PC-9 (cell line): ENCODE data around the gene PTPN9.

ENCODE experiments used
- CTCF ChIP-seq: fragments of 200-600 bp; sonication (generic); conservative IDR thresholded peaks from 2 replicates; pipeline ENCODE4 v1.6.1; 2017; ENCODE audit warnings: mixed run types, antibody characterized with exemption, mild to moderate bottlenecking, moderate library complexity
- EZH2 ChIP-seq: fragments of 200-600 bp; sonication (generic); IDR thresholded peaks from 2 replicates; pipeline ENCODE4 v1.8.0; 2017; ENCODE audit warnings: antibody characterized with exemption, low read depth

GRCh38 chr15:75583701-75584100 is 4.6 kb upstream of the PTPN9 start:
- TF ChIP-seq EZH2 (no peak), CTCF (no peak)
